SIG-M5 (cell line): ENCODE measurements around the gene NKX1-1.

Experiments used
- DNase-seq: peaks from one replicate; lab custom pipeline; 2025; lab: John Stamatoyannopoulos, UW

Gene NKX1-1

GRCh38 chr4:1416948-1417260, 10.7 kb upstream of the NKX1-1 start:
- DNase-seq: no peak

- no peak for DNase-seq
Measured at GRCh38 chr4:1416051-1416947, 10.1 kb upstream of the NKX1-1 start.

- DNase-seq: no peak
Measured at GRCh38 chr4:1415681-1415981, 9.4 kb upstream of the NKX1-1 start.

GRCh38 chr4:1414831-1415680, 8.8 kb upstream of the NKX1-1 start:
- no peak for DNase-seq

- no peak for DNase-seq
Measured at GRCh38 chr4:1413687-1414479, 7.6 kb upstream of the NKX1-1 start.

GRCh38 chr4:1413204-1413663, 7.0 kb upstream of the NKX1-1 start:
- no peak for DNase-seq

- no peak for DNase-seq
Measured at GRCh38 chr4:1412376-1413203, 6.3 kb upstream of the NKX1-1 start.

- no peak for DNase-seq
Measured at GRCh38 chr4:1411436-1412375, 5.5 kb upstream of the NKX1-1 start.

- no peak for DNase-seq
Measured at GRCh38 chr4:1410491-1411325, 4.5 kb upstream of the NKX1-1 start.

- DNase-seq: no peak
Measured at GRCh38 chr4:1409491-1410425, 3.5 kb upstream of the NKX1-1 start.

GRCh38 chr4:1409079-1409478, 2.8 kb upstream of the NKX1-1 start:
- no peak for DNase-seq

- DNase-seq: no peak
Measured at GRCh38 chr4:1408418-1408817, 2.2 kb upstream of the NKX1-1 start.

- DNase-seq: no peak
Measured at GRCh38 chr4:1407657-1408333, 1.6 kb upstream of the NKX1-1 start.

GRCh38 chr4:1406981-1407656, 877 bp upstream of the NKX1-1 start:
- DNase-seq: no peak

- DNase-seq: no peak
Measured at GRCh38 chr4:1405636-1406393, 427 bp downstream of the NKX1-1 start.

- no peak for DNase-seq
Measured at GRCh38 chr4:1405254-1405635, 997 bp downstream of the NKX1-1 start.
